GM12892 (cell line): ENCODE data around the gene POLR1C.

ENCODE experiments used
- DNase-seq: peaks from one replicate; pipeline ENCODE4 v3.0.0; 2011; ENCODE audit not compliant: insufficient read length
- FAIRE-seq: peaks from 2 replicates; lab custom pipeline; 2011; peaks lifted over from hg19 to GRCh38; lab: Jason Lieb, UNC
- POLR2A ChIP-seq: IDR thresholded peaks from 2 replicates; pipeline ENCODE4 v1.6.1; 2011; ENCODE audit warnings: low read depth, low read length, control low read depth
- POLR2AphosphoS5 ChIP-seq: IDR thresholded peaks from 2 replicates; pipeline ENCODE4 v1.6.1; 2011; ENCODE audit warnings: low read depth, low read length, control low read depth
- TAF1 ChIP-seq: IDR thresholded peaks from 2 replicates; pipeline ENCODE4 v1.6.1; 2011; ENCODE audit warnings: low read depth, mild to moderate bottlenecking, control low read depth, low read length, borderline replicate concordance

Gene POLR1C

GRCh38 chr6:43506667-43507471 is 10.0 kb upstream of the POLR1C start:
- DNase-seq = peak; percentile 72
- TF ChIP-seq TAF1 (no peak), POLR2AphosphoS5 (no peak), POLR2A (no peak)
- FAIRE-seq = peak; percentile 96

- no peak for FAIRE-seq
- DNase-seq = no peak
- TF ChIP-seq POLR2A (no peak), TAF1 (no peak), POLR2AphosphoS5 (no peak)
These were observed 8.3 kb upstream of the POLR1C start for GRCh38 chr6:43508481-43509141.

- TF ChIP-seq POLR2AphosphoS5 (no peak), TAF1 (no peak), POLR2A (no peak)
- FAIRE-seq (peak; percentile 57), DNase-seq (no peak)
These were observed 7.5 kb upstream of the POLR1C start for GRCh38 chr6:43509142-43509983.

- peak; percentile 73 for DNase-seq
- FAIRE-seq = peak; percentile 88
- TF ChIP-seq POLR2A (no peak), POLR2AphosphoS5 (0 out of 2 replicates have a peak, but pooled peaks have one; percentile 30)
These were observed 6.7 kb upstream of the POLR1C start, which contains the start of gene LRRC73 for GRCh38 chr6:43509984-43510826. LRRC73 (minus strand) TSS chr6:43510346; CDS start chr6:43509785, 561 bp downstream.

- no peak for TF ChIP-seq POLR2AphosphoS5
- no peak for TF ChIP-seq TAF1
- TF ChIP-seq POLR2A = no peak
- DNase-seq (no peak), FAIRE-seq (no peak)
These were observed 6.1 kb upstream of the POLR1C start for GRCh38 chr6:43510827-43511163.

- FAIRE-seq (no peak), DNase-seq (no peak)
- TF ChIP-seq POLR2A = no peak
- TF ChIP-seq POLR2AphosphoS5 = no peak
- TF ChIP-seq TAF1 = no peak
These were observed 5.0 kb upstream of the POLR1C start for GRCh38 chr6:43511824-43512415.

- TF ChIP-seq POLR2AphosphoS5 (no peak), TAF1 (no peak), POLR2A (no peak)
- no peak for FAIRE-seq
These were observed 1.1 kb upstream of the POLR1C start for GRCh38 chr6:43515808-43516207.

GRCh38 chr6:43516367-43516696 is 557 bp upstream of the POLR1C start:
- DNase-seq = no peak
- TF ChIP-seq POLR2A (no peak), POLR2AphosphoS5 (no peak), TAF1 (no peak)
- FAIRE-seq = no peak

More at GRCh38 chr6:43515808-43516207, 1.1 kb upstream of the POLR1C start:
- DNase-seq = no peak

GRCh38 chr6:43517505-43518357 is 842 bp downstream of the POLR1C start:
- DNase-seq = no peak
- no peak for TF ChIP-seq POLR2AphosphoS5
- TF ChIP-seq TAF1 = no peak
- TF ChIP-seq POLR2A = no peak
- FAIRE-seq = no peak

- FAIRE-seq (no peak), DNase-seq (no peak)
- no peak for TF ChIP-seq TAF1
- TF ChIP-seq POLR2A = peak; percentile 38; the same call in 1 of the 2 replicates
- TF ChIP-seq POLR2AphosphoS5 = peak; percentile 67
These were observed 3.2 kb downstream of the POLR1C start for GRCh38 chr6:43520097-43520496.
